Measurements from ENCODE around the gene DIPK1C. TPM values are rescaled to one million over a fixed set of nuclear protein-coding genes. Genes with fewer than 3 reads are reported as not detected.

DIPK1C gene
- total and polyA plus RNA-seq, 9 of the 15 experiments (the other 6 are each of a cell fraction or from before 2014, with no cell fraction given), result 0.04 to 0.32 (median 0.15) TPM; not detected in 2

GRCh38 chr18:74456349-74457042, 612 bp downstream of the DIPK1C start (continued):
- TF ChIP-seq CREB3L1 (IDR thresholded peaks at IDR 0.05; ENCODE audit: borderline replicate concordance, low read depth) (no peak), U2AF2 (optimal IDR thresholded peaks at IDR 0.05; ENCODE audit: low read depth, low read length) (no peak), ZNF707 (CRISPR knock-in tag; conservative IDR thresholded peaks at IDR 0.05) (no peak), SMC3 (conservative IDR thresholded peaks at IDR 0.05; ENCODE audit: insufficient read depth, low read depth, low read length) (no peak), CBX1 (IDR thresholded peaks at IDR 0.05; ENCODE audit: low read depth) (no peak), HES1 (IDR thresholded peaks at IDR 0.05; ENCODE audit: low read depth) (no peak), FOXO4 (CRISPR knock-in tag; IDR thresholded peaks at IDR 0.05) (no peak)
